Activated gamma-delta T cell treated with anti-CD3 and anti-CD28 coated beads, Interleukin-2, amount 50 U/mL, for 16 hours (primary cell): ENCODE measurements around the gene GLB1L2.

Experiments
- DNase-seq: peaks from one replicate; pipeline ENCODE4 v3.0.0-alpha.2; 2020; ENCODE audit warnings: low read depth

The GLB1L2 gene

DNA sequence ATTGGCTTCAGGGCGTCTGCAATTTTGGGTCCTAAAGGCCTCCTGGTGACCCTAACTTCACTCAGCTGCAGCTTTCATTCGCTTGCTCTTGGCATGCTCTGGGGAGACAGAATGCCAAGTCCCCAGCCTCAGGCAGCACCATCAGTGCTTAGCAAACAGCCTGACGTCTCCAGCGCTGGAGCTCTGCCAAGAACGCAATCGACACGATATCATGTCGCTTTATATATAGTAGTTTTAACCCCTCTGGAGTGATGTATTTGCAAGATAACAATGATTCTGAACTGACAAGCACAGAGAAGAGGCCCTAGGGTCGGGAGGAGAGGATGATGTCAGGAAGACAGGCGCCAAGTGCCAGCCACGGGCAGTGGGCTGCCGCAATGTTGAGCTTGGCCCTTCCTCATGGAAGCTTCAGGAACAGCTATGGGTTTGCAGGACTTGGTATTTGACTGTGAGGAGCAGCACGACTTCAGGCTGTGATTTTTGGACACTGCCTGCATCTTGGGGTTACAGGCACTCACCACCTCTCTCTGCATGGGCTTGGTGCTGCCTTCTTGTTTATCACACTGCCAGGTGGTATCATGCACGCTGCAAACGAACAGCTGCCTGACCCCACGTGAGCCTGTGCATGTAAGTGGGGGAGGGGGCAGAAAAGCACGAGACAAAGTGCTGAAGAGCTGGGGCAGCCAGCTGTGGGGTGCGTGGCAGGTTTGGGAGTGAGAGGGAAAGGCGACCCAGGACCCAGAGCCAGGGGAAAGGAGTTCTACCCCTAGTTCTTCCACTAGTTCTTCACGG is 54.2 kb downstream of the GLB1L2 start:
- no peak for DNase-seq

DNA sequence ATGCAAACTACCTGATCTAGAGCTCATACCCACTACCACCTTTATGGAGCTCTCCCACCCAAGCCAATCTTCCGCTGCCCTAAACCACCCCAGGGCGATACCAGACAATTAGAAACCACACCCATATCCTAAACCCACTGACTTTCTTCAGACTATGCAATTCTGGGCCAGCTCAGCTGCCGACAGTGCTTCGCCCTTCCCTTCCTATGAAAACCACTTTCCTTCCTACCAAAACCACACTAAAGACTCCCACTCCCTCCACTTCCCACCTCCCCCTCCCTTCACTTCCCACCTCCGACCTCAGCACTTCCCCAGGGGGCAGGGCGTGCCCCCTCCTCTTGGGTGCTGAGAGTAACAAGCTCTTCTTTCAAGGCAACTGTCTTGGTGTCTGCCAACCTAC is 55.2 kb downstream of the GLB1L2 start:
- no peak for DNase-seq

DNA sequence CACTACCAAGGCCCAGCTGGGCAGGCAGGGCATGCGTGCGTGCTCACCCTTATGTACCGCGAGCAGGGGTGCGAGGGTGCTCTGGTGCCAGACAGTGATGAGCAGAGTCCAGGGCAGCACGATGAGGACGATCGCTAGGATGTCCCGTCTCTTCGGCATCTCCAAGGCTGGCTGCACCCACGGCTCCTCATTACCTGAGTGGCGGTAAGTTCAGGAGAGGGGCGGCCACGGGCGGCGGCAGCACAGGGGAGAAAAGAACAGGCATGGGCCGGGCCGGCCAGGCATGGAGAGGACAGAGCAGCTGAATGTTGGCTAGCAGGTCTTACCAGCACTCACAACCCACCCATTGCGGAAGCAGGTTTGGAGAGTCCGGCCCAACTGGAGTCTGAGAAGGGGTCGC is 55.7 kb downstream of the GLB1L2 start:
- DNase-seq, result no peak

DNA sequence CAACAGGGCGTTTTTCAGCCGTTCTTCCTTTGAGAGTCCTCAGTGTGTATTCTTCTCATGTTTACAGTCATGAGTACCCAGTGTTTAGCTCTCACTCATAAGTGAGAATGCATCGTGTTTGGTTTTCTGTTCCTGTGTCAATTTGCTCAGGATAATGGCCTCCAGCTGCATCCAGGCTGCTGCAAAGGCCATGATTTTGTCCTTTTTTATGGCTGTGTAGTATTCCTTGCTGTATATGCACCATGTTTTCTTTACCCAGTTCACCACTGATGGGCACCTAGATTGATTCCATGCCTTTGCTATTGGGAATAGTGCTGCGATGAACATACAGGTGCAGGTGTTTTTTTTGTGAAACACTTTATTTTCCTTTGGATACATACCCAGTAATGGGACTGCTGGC is 56.8 kb downstream of the GLB1L2 start:
- DNase-seq, result no peak

DNA sequence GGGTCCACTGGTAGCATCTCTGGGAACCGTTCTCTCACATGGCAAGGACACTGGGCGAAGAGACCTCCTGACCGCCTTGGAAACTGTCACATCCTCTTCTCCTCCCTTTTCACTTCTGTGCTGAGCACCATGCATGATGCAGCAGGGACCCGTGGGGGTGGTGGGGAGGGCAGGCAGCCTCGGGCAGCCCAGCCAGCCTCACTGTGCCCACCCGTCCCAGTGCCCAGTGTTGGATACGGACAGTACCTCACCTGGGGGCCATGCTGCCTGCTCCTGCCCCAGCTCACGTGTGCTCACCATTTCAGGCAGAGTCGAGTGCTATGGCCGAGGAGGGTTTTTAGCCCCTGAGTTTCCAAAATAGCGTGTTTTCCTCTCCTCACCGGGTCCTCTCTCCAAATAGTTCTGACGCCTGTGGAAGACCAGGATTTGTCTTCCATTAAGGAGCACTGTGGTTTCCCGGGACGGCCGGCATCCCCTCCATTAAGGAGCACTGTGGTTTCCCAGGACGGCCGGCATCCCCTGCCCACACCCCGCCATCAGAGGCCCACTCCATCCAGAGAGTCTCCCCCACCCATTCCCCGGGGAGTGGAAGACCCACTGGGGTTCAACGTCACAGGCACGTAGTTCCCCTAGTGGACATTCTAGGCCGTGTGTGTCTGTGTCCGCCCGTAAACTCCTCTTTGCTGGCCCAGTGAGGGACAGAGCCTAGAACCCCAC is 57.8 kb downstream of the GLB1L2 start:
- DNase-seq, result no peak

DNA sequence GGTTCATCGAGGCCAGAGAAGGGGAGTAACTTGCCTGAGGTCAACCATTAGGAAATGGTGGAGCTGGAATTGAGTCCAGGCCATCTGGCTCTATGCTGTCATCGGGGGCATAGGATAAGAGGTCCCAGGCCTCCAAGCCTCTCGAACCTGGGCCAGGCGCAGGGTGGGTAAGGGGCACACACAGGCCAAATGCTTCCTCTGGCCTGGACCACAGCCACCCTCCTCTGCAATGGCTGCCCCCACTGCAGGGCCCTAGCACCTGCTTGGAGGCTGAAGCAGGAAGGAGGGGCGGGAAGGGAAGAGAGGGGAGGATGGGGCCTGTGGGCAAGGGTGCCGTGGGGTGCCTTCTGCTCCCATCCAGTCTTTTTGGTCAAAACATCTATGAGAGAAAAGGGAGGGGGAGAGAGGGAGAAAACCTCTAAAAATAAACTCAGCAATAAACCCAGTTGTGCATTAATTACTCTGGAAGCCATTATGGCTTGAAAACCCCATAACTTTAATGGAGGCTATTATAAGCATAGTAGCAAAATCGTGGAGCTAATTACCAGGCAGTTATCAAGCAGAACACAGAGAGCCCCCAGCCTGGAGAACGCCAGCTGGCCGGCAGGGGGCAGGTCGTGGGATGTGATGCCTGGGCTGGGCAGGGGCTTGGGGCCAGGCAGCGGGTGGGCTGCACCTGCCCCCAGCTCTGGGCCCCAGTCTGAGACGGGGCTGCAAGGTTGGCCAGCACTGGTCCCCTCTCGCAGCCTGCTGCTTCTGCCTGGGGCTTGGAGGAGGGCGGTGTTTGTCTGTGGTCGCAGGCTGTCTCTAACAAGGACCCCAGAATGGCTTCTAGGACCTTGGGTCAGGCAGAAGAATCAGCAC is 59.1 kb downstream of the GLB1L2 start:
- no peak for DNase-seq

DNA sequence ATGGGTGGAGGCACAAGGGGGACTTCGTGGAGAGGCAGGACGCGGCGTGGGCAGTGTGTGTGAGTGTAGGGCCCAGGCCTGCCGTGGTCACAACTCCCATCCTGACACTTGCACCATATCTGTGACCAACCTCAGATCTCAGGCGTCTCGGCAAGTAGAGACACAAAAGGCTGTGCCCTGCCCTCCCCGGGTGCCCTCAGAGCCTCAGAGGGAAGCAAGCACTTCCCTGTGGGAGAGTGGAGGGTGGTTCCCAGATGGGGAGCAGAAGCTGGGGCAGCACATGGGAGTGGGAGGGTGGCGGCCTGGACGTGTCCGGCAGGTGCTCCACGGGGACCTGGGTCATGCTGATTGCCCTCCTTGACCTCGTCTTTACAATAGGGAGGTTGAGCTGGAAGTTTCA is 59.9 kb downstream of the GLB1L2 start:
- DNase-seq, result no peak

DNA sequence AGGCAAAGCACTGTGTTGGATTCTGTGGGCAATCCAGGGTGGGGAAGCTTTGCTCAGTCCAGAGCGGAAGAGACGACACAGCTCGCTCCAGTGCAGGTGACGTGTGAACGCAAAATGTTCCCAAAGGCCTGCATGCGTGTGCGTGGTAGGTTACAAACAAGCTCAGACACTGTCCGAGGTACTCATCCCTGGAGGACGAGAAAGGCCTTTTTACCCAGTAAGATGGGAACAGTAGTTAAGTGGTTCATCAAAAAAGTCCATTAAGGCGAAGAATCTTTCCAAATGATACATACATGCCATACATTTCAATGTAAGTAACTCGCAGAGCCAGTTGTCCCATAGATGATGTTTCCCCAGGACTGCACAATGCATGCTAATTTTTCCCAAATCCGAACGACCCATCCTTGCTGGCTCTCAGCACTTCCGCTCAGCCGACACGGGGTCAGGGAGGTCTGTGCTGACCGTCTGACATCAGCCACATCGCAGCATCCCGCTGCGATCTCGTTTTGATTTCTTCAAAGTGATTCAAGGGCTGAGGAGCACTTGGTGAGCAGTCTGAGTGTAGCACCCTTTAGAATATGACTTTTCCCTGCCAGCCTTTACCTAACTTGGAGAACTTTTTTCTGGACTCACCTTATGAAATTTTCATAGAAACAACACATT is 61.3 kb downstream of the GLB1L2 start:
- no peak for DNase-seq

DNA sequence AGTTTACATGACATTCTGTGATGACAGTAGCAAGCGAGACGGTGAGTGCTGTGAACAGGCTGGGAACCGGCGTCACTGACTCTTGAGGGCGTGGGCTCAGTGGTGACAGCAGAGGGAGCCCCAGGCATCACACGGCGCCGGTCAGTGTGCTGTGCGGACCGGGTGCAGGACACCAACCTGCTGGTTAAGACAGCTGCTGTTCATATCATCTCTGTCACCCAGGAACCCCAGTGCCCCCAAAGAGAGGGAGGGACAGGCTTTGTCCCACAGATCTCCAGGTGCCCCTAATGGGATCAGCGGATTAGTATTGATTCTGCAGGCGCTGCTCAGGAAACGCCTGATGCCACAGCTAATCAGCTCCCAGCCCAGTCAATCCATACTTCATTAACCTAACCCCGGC is 61.9 kb downstream of the GLB1L2 start:
- no peak for DNase-seq

DNA sequence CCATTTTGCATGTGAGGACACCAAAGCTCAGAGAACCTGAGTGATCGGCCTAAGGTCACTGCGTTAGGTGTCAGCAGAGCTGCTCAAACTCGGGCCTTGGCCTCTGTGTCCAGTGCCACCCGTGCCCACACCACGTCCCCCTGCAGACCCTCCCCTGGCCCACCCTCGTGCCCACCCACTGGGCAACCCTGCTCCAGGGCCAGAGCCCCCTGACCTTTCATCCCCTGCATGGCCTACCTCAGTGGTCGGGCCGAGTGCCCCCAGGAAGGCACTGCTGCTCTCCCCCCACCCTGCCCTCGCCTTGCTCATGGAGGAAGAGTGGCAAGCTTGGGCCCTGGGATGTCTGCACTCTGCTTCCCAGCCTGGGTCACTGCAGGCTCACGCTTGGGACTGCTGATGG is 62.5 kb downstream of the GLB1L2 start:
- no peak for DNase-seq

DNA sequence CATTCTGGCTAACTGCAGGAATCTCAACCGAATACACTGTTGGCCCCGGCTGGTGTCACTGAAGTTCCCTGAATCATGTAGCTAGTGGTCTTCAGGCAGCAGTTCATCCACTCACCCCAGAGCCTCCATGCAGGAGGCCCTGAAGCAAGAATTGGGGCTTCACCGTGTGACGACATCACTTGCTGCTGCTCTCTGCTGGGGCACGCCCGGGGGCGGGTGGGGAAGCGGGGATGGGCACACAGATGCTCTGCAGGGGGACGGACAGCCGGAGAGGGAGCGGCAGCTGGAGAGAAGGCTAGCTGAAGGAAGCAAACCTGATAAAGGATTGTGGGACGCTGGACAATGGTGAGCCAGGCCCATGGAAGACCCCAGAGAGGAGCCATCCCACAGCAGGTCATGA is 63.2 kb downstream of the GLB1L2 start:
- no peak for DNase-seq

DNA sequence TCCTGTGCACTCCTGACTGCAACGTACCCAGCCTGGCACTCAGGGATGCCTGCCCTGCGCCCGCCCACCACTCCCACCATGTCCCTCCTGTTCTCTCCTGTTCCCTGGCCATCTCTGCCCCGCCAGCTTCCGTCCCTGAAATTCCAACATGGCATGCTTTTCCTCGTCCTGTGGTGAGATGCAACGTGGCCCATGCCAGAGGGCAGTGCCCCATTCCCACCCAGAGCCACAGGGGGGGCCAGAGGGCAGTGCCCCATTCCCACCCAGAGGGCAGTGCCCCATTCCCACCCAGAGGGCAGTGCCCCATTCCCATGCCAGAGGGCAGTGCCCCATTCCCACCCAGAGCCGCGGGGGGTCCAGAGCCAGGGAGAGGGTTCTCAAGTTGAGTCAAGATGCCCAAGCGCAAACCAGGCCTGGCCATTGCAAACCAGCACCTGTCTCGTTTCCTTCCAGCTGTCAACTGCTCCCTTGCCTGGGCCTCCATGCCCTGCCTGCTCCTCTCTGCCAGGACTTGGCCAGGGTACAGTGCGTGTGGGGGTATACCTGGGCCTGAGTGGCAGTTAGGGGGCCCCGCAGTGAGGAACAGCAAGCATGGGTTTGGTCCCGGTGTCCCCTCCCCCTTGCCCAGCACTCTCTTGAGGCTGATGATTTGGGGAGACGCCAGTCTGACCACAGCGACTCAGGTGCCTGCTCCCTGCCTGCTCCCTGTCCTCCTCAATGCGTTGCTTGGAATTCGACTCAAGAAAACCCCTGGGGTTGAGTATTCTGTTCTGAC is 65.7 kb downstream of the GLB1L2 start:
- no peak for DNase-seq

DNA sequence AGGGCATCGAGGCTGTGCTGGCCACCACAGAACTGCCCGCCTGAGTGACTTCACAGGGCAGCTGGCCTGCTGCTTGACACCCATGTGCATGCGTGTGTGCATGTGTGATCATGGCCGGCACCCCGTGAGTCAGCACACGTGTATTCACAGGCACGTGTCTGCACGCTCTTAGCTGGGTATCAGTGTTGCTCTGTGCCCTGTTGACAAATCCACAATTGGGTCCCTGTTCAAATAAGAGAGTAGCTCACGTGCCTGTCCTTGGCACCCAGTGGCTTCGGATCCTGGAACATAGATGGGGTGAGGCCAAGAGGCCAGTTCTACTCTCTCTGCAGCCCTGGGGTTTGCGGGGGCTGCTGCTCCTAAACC is 66.3 kb downstream of the GLB1L2 start:
- DNase-seq, result no peak

DNA sequence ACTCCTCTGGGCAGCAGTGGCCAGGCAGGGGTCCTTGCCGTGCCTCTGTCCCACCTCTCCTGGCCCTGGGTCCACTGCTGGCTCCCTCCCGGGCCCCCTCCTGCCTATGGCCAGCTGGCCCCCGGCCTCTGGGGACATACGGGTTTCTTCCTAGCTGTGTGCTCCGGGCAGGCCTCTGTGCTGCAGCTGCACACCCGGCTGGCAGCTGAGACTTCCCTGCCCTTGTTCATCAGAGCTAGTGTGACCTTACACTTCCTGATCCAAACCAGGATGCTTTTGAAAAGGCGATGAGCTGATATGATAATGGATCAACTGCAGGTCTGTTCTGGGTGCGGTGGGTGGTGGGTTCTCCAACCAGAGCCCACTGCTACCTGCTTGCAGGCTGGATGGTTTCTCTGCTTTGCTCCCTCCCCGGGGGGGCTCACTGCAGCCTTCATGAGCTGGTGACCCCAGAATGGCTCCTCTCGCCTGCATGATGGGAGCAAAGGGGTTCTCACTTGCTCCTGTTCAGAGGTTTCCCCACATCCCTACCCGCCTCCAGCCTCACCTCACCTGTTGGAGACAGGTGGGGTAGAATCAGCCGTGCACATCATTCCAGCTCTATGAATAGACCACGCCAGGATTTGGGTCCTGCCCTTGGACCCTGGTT is 67.0 kb downstream of the GLB1L2 start:
- no peak for DNase-seq

DNA sequence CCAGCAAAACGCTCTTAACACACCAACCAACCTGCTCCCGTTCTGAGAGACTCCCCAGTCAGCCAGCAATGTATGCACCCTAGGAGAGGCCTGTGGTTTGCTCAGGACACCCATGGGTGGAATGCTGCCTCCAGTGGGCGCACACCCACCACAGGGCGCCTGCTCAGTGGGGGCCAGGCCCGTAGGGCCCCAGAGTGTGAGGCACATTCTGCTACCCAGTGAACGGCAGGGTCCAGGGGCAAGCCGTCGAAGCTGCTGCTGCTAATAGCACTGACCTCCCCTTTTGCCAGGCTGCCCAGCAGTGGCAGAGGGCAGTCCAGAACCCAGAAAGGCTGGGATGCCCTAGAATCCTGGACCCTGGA is 67.5 kb downstream of the GLB1L2 start:
- no peak for DNase-seq

DNA sequence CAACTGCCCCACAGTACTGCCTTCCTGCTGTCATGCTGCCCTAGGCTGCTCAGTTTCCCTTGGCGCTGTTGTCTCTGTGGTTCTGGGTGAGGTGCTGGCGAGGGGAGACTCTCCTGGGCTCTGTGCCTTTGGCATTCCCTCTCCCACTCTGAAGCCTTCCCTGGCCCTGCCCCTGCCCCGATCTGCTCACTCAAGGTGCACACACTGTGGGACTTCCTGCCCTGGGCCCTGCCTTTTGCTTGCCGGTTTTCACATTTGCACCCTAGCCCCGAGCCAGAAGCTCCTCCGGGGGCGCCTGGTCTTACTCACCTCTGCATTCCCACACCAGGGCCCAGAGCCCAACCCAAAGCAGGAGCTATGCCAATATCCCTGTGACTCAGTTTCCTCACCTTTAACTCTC is 68.2 kb downstream of the GLB1L2 start:
- no peak for DNase-seq

DNA sequence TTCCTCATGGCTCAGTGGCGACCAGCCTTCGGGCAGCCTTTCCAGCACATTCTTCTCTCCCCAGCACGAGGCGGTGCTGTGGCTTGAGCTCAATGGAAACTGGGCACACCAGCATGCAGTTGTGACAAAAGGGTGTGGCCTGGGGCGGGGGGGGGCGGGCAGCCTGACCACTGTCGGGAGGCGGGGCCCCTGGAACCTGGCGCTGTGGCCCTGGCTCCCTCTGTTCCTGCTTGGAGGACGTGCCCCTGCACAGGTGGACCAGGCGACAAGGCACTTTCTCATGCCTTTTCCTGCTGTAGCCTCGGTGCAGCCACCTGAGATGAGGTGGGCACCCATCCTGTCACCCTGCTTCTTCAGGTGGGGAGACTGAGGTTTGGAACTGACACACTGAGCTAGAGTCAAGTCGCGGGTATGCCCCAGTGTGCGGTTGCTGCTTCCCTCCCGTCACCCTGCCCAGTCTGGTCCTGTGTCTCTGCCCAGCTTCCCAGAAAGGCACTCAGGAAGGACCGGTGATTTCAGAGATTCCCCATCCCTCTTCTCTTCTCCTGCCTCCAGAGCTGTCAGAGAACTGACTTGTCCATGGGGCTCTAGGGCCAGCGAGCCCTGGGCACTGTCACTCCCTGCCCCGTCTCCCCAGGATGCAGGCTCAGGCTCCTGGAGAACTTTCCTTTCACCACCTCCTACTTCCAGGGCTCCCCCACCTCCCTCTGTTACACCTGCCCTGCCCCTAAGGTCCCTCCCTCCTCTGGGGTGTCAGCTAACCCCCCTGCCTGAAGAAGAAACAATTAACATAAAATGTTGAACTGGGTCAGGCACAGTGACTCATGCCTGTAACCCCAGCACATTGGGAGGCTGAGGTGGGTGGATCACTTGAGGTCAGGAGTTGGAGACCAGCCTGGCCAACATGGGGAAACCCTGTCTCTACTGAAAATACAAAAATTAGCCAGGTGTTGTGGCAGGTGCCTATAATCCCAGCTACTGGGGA is 70.3 kb downstream of the GLB1L2 start:
- DNase-seq, result no peak

DNA sequence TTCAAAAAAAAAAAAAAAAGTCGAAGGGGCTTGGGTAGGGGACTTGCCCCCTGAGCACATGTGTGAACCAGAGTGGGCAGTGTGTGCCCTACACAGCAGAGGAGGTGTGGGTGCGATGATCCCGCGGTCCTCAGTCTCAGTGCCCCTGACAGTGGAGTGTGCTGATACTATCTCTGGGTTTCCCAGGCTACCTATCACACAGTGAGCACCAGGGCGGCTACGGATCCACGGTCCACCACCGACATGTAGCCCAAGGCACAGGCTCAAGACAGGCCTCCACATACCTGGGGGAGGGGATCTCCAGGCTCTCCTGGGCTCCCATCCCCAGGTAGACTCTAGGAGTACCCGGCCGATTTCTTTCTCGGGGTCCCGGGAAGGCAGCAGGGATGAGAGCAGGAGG is 71.1 kb downstream of the GLB1L2 start:
- no peak for DNase-seq

DNA sequence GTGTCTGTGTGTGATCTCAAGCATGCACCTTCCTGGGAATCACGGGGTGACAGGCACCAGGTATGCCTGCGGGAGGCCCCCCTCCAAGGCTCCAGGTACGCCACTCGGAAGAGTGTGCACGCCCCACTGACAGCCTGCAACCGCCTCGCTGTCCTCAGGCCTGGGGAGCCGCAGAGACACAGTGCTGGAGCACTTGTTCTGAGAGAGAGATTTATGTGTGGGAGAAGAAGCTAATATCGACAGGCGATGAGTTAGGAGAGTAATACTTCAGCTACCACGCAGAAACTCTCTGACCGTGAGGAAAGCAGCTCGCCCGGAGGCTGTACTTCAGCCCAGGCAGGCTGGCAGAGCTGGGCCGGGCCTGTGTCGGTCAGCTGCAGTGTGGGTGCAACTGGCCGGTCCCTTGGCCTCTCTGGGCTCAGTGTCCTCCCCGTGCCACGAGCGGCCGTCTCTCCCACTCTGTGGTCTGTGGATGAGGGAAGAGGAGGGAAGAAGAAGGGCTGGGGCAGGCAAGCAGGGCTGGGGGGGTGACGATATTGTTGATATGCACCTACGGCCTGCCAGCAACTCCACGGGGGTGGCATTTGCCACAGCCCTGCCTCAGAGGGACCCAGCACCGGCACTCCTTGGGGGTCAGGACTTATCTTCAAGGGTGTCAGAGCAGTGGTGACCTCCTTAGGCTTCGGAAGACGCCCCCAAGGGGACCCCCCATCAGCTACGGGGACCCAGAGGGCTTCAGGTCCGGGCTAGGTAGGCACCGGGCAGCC is 73.0 kb downstream of the GLB1L2 start:
- no peak for DNase-seq
